HG02798 (cell line): ENCODE results near the gene MBP.
"Not testable (repeated sequence)": the region's sequence is repeated elsewhere in the genome, so short reads cannot be mapped to it uniquely, and the experiment has no call there.

ENCODE experiments used
- ATAC-seq: cut with Tn5 transposase; IDR thresholded peaks from one replicate; pipeline ENCODE4 v1.9.1; 2021; ENCODE audit warnings: mild to moderate bottlenecking; ENCODE audit not compliant: unreplicated experiment, poor library complexity

MBP gene

DNA sequence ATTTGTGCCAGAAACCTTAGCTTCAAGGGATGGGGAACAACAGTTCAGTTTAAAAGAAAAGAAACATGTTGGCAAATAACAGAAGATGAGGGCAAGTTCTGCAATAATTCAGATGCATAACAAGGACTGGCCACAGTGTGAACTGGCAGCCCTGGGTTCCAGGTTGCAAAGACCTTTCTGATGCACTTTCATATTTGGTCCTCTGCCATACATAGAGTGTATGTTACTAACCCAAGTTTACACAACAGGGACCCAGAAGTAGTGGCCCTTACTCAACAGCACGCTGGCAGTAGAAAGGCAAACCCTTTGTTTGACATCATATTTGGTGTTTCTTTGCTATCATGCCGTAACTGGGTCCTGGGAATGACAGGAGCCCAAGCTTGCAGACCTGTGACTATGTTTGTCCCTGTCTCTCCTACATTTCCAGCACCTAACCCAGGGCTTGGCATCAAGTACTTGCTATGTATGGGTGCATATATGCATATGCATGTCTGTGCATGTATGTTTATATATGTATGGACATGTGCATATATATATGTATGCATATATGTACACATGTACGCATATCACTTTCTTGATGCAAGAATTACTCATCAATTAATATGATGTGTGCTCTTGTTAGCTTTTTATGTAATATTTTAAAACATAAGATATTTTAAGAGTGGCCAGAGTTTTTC, 94.3 kb downstream of the MBP start:
- no peak for ATAC-seq

- no peak for ATAC-seq
Observed at GRCh38 chr18:77037567-77037966, 95.0 kb downstream of the MBP start.

DNA sequence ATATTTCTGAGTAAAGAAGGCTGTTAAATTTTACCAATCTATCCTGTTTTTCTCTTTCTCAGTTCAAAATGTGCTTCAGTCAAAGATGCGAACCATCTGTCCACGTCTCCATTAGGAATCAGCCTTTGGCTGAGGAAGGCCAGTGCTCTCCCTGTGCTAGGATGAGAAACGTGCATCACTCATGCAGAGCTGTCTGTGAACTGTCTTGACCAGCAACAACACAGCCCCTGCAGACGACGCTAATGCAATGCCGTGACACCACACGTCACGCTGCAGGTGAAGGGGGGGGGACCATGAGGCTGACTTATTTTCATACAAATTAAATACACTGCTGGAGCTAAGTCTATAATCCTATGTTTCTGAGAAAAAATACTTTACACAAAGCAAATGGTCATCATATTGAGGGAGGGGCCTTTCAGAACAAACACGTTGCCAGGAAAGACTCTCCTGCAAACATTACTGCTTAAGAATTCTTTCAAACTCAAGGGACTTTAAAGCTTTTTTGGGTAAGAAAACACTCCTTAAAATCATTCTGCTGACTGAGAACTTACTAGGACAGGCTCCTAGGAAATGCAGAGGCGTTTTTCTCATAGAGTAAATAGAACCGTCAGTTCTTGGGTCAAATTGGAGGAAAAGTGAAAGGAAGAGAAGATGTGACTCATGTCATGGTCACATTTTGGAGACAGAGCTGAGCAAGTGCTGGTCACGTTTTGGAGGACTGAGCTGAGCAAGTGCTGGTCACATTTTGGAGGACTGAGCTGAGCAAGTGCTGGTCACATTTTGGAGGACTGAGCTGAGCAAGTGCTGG, 97.0 kb downstream of the MBP start:
- ATAC-seq = no peak

- no peak for ATAC-seq
Observed at GRCh38 chr18:77033575-77033974, 99.0 kb downstream of the MBP start.

DNA sequence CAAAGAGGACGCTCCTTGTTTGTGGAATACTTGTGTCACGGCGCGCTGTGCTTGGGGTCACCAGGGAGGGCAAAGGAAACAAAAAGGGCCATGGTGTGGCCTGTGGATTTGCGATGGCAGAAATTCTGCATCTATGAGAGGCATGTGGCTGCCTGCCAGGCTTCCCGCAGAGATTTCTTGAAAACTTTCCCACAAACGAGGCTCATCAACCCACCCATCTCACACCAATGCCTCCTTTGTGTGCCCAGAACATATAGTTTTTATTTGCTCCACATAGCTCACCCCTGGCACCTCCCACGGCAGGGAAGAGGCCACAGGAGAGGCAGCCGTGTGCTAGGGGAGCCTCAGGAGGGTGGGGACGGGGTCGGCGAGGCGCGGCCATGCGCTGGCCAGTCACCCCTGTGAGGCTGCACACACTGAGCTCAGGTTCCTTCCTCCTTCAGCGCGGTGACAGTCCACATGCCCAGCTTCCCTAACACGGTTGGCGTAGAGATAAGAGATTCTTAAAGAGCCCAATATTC, 100.3 kb downstream of the MBP start:
- no peak for ATAC-seq

DNA sequence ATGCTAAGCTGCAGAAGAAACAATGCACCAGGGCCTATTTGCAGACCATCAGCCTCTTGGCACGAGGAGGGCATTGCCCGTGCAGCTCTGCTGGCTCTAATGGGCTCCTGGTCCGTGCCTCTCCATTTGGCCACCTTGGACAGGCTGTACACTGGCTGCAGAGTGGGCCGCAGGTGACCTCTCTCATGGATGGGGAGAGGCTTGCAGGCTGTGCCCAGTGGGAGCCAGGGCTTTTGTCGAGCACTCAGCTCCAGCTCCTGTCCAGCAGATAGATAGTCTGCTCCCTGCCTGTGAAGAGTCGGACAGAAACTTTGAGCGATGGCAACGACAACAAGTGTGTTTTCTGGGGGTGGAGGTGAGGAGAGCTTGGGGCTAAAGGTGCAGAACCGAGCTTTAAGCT, 100.9 kb downstream of the MBP start:
- no peak for ATAC-seq

- ATAC-seq = no peak
Observed at GRCh38 chr18:77030201-77030600, 102.4 kb downstream of the MBP start.

GRCh38 chr18:77025831-77026363, 106.7 kb downstream of the MBP start:
- ATAC-seq = no peak

DNA sequence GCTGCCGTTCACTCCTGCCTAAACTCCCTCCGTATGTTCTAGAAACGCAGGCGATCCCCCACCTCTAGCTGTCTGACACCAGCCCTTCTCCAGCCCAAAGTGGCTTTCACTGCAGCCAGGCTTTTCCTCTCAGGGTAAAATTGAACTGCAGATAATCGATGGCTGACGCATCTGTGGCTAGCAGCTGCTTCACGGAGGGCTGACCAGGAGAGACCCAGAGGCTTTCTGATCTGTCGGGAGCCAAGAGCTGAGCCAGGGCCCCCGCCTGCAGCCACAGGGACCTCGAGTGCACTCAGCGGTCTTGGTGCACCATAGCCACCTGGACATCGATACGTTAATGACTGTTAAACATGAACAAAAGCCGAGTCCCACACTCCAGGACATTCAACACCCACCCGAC, 107.5 kb downstream of the MBP start:
- no peak for ATAC-seq

- no peak for ATAC-seq
Observed at GRCh38 chr18:77024476-77024875, 108.1 kb downstream of the MBP start.

GRCh38 chr18:77023102-77023782, 109.3 kb downstream of the MBP start:
- no peak for ATAC-seq

DNA sequence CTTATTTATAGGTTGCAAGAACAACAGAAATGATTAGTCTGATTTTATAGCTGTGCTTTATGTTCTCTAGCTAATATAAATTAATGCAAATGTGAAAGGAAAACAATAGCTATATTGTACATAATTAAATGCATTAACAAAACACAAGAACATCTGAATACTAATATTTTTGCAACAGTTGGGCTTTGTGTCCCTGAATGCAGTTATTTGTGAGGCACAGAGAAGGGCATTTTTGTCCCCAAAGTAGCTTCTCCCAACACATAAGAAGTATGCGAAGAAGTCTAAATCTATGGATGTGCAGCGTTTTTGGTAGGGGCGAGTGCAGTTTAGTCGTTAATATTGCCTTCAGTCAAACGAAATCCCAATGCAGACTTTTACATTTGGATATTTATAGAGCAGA, 110.0 kb downstream of the MBP start:
- ATAC-seq = no peak

GRCh38 chr18:77022116-77022515, 110.5 kb downstream of the MBP start:
- no peak for ATAC-seq

GRCh38 chr18:77021478-77021877, 111.1 kb downstream of the MBP start:
- ATAC-seq = not testable (repeated sequence)

GRCh38 chr18:77021075-77021474, 111.5 kb downstream of the MBP start:
- ATAC-seq = no peak

DNA sequence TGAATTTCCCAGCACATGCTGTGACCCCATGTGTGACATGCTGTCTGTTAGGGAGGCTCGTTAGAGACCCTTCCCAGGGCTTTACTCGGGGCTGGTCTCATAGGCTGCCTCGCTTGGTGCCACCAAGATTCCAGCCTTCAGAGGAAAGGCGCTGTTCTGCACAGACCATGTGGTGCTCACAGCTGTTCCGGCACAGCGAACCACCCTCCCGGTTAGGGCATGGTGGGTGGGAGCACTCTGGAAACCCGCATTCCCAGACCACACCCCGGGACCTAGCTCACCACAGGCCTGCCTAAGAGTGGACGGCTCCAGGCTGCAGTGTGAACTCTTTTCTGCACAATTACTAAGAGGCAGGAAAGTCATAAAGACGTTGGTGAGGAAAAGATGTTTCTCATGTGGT, 112.0 kb downstream of the MBP start:
- no peak for ATAC-seq

DNA sequence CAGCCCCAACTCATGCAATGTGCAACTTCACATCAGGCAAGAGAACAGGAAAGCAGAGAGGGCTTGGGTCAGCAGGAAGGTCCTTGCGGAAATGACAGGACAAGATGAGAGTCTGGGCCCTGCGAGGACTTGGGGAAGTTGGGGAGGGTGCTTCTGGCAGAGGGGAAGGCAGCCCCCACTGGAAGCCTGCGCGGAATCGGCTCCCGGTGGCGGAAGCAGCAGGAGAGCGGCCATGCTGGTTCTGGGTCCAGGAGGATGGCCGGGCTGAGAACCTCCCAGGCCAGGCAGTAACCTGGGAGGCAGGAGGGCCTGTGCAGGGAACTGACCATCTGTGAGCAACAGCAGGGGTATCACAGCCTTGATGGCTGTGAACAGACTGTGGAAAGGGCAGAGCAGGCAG, 112.9 kb downstream of the MBP start:
- ATAC-seq = no peak

DNA sequence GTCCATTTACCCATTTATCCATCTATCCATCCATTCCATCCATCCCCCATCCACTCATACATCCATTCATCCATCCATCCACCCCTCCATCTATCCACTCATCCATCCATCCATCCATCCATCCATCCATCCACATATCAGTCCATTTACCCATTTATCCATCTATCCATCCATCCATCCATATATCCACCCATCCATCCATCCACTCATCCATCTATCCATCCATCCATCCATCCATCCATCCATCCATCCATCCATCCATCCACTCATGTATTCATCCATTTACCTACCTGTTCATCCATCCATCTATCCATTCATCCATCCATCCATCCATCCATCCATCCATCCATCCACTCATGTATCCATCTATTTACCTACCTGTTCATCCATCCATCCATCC, 113.9 kb downstream of the MBP start:
- ATAC-seq = not testable (repeated sequence)

DNA sequence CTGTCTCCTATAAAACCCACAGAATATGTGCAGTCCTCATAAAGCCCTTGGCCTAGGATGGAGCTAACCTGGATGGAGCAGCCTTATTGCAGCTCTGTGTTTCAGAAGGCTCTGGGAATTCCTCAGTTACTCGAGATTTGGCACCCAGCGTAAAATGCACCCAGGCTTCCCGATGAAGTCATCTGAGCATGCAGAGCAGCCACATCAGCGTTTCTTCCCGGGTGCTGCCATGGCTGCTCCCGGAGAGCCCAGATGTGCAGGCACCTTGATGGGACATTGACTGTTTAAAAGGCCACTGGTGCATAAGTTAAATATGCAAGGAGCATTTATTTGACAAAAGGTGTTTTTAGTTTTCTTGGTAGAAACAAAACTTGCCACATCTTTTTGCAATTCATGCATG, 115.2 kb downstream of the MBP start:
- no peak for ATAC-seq

- no peak for ATAC-seq
Observed at GRCh38 chr18:77016936-77017335, 115.6 kb downstream of the MBP start.
